HG03103 (cell line): ENCODE data around the gene COL23A1.

Experiments used
- ATAC-seq: cut with Tn5 transposase; IDR thresholded peaks from one replicate; pipeline ENCODE4 v1.9.1; 2021; ENCODE audit warnings: low read depth; ENCODE audit not compliant: unreplicated experiment

COL23A1 gene

DNA sequence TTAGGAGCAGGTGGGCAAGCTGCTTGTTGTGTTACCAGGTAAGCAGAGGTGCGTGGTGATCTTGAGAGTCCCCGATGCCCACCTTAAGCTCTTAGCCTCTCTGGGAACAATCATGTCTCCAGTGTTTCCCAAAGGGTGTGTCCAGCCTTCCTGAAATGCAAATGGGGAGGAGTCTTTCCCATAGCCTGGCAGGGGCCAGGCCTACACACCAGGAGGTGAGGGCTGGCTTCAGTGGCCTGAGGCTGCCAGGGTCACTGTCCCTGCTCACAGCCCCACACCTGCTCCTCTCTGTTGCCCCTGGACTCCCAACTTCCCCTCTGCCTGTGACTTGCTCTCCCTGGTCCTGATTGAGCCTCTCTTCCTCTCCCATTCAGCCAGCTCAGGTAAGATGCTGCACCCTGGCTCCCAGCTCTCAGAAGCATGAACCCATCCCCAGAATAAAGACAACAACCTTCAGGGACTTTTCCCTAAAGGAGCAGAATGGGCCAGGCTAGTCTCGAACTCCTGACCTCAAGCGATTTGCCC, 291.8 kb downstream of the COL23A1 start:
- ATAC-seq: no peak

DNA sequence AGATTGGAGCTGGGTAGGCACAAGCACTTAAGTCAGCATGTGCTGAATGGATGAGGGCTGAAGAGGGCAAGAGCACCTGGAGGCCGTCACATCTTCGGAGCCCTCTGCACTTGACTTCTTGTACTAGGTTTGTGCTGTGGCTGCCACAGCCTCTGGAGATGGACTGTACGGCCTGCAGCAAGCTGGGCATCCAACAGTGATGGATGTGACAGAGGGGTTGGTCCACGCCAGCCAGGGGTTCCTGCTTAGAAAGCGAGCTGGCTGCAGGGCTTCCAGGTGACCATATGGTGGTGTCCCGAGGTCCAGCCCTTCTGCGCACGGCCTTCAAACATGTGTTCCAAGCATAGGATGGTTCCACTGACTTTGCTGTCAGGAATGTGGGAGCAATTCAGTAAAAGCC, 292.4 kb downstream of the COL23A1 start:
- ATAC-seq: no peak

DNA sequence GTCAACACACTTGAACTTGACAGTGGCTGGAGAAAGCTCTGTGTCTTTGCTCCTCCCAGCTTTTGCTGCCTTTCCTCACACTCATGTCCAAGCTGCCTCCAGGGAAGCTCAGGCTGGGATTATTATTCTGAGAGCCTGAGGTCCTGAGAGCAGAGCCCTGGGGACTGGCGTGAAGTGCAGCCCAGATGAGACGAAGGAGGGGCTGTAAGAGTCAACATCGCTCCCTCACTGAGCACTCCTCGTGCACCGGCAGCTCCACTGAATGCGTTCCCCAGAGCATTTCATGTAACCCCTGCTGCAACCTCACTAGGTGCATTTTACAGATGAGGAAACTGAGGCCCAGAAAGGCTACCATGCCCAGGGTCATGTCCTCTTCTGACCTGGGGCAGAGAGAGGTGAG, 294.1 kb downstream of the COL23A1 start:
- ATAC-seq: no peak

GRCh38 chr5:178295589-178295988, 294.6 kb downstream of the COL23A1 start:
- no peak for ATAC-seq

DNA sequence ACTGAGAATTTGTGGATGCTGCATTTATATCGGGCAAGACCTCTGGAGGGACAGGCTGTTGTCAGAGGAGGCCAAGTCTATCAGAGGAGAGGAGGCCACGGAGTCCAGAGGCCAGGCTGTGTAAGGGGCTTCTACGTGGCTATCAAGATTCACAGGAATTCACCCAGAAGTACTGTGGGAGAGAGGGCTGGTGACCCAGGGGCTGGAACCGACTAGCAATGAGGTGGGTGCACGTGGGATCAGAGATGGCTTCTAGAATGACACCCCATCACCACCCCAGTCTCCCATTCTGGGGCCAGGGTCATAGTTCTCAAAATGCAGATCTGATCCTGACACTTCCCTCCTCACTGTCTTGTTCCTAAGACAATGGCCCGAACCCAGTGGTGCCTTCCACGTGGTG, 296.4 kb downstream of the COL23A1 start:
- ATAC-seq: no peak

- ATAC-seq: no peak
These were observed 296.8 kb downstream of the COL23A1 start for GRCh38 chr5:178293400-178293799.

GRCh38 chr5:178292826-178293205, 297.4 kb downstream of the COL23A1 start:
- no peak for ATAC-seq

- ATAC-seq: no peak
These were observed 298.0 kb downstream of the COL23A1 start for GRCh38 chr5:178291969-178292825.

- ATAC-seq: no peak
These were observed 299.0 kb downstream of the COL23A1 start for GRCh38 chr5:178291161-178291561.

- no peak for ATAC-seq
These were observed 299.8 kb downstream of the COL23A1 start for GRCh38 chr5:178290376-178290775.

- ATAC-seq: no peak
These were observed 300.8 kb downstream of the COL23A1 start for GRCh38 chr5:178289438-178289837.

GRCh38 chr5:178288401-178289368, 301.5 kb downstream of the COL23A1 start:
- ATAC-seq: no peak

- ATAC-seq: no peak
These were observed 302.4 kb downstream of the COL23A1 start for GRCh38 chr5:178287791-178288105.

DNA sequence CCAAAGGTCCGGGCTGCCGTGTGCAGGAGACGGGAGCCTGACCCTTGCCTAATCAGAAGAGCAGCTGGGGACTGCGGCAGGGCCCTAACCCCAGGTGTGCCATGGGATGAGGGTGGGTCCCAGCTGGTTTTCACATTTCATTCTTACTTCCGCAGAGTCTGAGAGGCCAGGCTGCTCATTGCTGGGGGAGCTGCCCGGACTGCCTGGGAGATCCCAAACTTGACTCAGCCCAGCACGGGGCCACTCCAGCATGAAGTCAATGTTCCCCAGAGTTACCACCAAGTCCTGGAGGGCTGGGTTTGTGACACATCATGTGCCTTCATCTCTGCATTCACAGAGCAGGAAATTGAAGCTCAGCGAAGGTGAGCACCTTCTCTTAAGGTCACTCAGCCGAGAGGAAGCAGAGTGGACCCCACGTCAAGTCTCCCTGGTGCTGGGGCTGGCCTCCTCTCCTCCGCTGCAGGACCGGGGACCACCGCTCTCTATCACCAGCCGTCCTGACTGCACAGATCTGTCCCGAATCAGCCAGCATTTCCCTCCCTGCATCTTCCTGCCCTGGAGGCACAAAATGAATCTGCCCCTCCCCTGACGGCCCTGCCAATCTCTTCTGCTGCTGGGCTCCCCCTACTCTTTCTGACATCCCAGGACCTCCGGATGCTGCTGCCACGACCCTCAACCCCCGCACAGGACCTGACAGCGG, 303.0 kb downstream of the COL23A1 start:
- ATAC-seq: no peak

DNA sequence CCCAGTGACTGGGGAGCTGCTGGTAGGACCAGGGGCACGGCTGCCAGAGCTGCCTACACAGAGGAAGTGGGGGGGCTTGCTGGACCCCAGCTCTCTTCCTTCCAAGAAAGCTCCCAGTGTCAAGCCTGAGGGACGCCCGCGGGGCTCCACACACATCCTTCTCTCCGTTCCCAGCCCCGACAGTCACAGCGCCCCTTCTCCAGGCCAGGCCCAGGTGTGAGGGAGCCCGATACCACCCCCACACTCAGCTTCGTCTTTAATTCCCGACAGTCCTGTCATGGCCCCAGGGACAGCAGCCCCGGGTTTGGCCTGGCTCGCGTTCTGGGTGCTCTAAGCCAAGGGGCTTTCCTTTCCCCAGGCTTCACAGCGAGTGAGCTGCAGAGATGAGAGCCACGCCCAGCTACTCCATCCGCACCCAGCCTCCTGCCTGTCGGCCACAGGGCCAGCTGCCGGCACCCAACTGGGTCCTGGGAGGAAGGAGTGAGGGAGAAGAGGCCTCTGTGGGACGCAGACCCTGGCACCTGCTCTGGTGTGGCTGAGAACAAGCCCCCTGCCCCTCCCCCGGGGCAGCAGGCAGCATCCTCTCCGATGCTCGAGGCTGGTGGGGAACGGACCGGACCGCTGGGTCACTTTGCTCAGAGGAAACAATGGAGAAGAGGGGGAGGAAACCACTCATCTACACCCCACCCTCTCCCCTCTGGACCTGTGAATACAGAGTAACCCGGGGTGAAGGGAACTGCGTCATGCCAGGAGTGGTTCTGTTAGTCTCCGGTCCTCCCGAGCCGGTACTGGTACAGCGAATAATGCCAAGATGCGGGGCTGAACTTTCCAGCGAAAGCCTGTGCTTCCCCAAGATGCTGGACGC, 303.7 kb downstream of the COL23A1 start:
- ATAC-seq: no peak

- ATAC-seq: no peak
These were observed 304.6 kb downstream of the COL23A1 start for GRCh38 chr5:178285399-178286225.

DNA sequence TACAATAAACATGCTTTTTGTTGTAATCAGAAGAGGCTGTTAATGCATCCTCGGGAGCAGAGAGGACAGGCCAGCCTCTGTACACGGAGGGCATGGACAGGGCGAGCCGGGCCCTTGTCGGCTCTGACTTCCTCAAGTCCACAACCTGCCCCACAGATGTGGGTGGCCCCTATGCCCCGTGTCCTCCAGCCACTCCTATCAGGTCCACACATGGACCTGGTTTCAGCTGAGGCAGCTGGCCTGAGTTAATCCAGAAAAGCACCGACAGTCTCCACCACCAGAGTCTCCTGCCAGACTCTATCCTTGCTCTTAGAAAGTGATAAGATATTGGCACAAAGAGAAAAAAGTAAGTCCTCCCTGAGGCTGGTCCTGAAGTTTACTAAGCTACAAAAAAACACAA, 305.2 kb downstream of the COL23A1 start:
- ATAC-seq: no peak

DNA sequence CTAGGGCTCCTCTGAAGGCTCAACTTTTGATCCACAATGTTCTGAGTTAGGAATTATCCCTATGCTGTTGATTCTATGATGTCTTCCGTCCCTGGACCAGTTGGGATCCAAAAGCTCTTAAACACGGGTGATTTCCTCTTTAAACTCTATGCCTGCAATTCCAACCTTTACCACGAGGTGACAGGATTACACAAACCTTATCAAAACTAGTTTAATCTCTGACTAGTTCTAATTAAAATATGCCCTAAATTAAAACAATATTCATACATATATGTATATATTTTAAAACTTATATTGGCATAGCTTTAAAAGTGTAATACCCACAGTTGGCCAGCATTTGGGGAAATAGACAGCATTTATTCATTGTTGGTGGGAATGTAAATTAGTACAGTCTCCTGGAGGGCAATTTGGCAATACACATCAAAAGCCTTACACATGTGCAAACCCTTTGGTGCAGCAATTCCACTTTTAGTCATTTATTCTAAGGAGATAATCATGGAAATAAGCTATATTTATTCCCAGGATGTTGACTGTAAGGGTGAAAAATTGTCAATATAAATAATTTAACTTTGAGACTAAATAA, 306.0 kb downstream of the COL23A1 start:
- ATAC-seq: no peak

DNA sequence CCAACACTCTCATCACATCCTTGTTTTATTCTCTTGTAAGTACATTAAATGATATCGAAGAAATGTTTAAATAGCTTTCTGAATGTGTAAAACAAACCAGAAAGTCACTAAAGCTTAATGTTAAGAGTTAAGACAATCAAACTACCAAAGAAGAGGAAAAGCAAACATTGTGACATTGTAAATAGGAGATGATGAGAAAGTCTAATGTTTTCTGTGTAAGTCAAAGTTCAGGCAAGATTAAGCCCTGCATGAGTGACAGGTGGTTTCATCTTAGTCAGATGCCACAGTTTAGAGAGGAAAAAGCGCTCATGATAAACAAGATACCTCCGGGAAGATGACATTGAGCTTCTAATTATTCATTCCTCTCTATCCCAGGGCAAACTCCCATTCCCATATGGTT, 306.7 kb downstream of the COL23A1 start:
- no peak for ATAC-seq
